HEK293T (cell line): Measurements from ENCODE around the gene C1orf216.

ENCODE experiments used
- ARNT ChIP-seq: fragments of 450-650 bp; IDR thresholded peaks from 2 replicates; pipeline ENCODE4 v1.6.1; 2017; ENCODE audit warnings: mild to moderate bottlenecking
- FOXM1 ChIP-seq: fragments of 450-650 bp; IDR thresholded peaks from 2 replicates; pipeline ENCODE4 v1.6.1; 2017; ENCODE audit warnings: mild to moderate bottlenecking, borderline replicate concordance
- NFRKB ChIP-seq: fragments of 450-650 bp; IDR thresholded peaks from 2 replicates; pipeline ENCODE4 v1.6.1; 2016; ENCODE audit warnings: mild to moderate bottlenecking, moderate library complexity
- ZNF384 ChIP-seq: fragments of 450-650 bp; IDR thresholded peaks from 2 replicates; pipeline ENCODE4 v1.6.1; 2016

- TF ChIP-seq NFRKB: no peak
- no peak for TF ChIP-seq ZNF384
- no peak for TF ChIP-seq FOXM1
- no peak for TF ChIP-seq ARNT
Observed at GRCh38 chr1:35691080-35691479, 27.6 kb downstream of the C1orf216 start.
